Cardiac fibroblast (primary cell): ENCODE data around the gene MEG3.

Experiments
- DNase-seq, 2 donors: peaks; one replicate each; pipeline versions ENCODE4 v3.0.0 to v3.0.0-alpha.2; 2010; ENCODE audit warnings: low read depth in 2 of 2
- H3K4me3 ChIP-seq, 2 donors: replicated peaks in 1 of 2; 1 replicate in 1 of 2; 2 replicates in 1 of 2; pipeline ENCODE4 v1.5.1; 2011; ENCODE audit warnings: low read depth in 2 of 2, low read length in 2 of 2, mild to moderate bottlenecking in 2 of 2, moderate library complexity in 1 of 2
- TF ChIP-seq, protein P1 (sequence below): IDR thresholded peaks from one replicate; pipeline ENCODE4 v1.5.1; 2011; ENCODE audit warnings: low read depth, mild to moderate bottlenecking, low read length, inconsistent platforms

The MEG3 gene

DNA sequence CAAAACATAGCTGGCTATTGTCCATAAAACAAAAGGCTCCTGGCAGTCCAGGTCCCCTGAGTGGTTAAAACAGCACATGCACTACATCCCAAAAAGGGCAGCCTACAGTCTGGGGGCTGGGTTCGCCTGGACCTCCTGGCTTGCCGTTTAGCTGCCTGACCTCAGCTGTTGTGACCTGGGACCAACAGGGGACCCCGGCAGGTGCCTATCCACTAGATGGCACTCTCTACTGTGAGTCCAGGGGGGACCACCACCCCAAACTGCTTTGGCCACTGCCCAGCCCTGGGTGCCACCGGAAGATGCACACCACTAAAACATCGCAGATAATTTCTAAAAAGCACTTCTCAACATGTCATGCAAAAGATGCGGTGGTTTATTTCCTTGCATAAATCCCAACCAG is 80.5 kb downstream of the MEG3 start:
- no peak overlapping the region for H3K4me3 ChIP-seq
- TF ChIP-seq, protein P1, sequence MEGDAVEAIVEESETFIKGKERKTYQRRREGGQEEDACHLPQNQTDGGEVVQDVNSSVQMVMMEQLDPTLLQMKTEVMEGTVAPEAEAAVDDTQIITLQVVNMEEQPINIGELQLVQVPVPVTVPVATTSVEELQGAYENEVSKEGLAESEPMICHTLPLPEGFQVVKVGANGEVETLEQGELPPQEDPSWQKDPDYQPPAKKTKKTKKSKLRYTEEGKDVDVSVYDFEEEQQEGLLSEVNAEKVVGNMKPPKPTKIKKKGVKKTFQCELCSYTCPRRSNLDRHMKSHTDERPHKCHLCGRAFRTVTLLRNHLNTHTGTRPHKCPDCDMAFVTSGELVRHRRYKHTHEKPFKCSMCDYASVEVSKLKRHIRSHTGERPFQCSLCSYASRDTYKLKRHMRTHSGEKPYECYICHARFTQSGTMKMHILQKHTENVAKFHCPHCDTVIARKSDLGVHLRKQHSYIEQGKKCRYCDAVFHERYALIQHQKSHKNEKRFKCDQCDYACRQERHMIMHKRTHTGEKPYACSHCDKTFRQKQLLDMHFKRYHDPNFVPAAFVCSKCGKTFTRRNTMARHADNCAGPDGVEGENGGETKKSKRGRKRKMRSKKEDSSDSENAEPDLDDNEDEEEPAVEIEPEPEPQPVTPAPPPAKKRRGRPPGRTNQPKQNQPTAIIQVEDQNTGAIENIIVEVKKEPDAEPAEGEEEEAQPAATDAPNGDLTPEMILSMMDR, result no peak
- no peak for DNase-seq

GRCh38 chr14:100907240-100907639 is 81.3 kb downstream of the MEG3 start:
- TF ChIP-seq, protein P1, result no peak
- DNase-seq, result no peak
- no peak overlapping the region for H3K4me3 ChIP-seq

DNA sequence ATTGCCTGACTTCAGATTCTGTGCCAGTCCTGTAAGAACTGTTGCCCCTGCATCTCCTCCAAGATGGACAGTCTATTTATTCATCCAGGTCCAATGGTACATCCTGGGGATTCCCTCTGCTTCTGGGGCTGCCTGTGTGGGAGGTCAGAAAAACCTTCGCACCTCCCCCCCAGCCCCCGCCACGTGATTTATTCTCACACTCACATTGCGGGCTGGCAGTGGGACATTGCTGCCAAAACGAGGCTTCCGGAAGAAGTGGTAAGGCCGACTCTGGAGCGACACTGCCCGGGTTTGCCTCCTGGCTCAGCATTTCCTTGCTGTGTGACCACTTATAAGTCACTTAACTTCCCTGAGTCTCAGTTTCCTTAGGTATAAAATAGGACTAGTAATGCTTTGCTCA is 83.5 kb downstream of the MEG3 start:
- TF ChIP-seq, protein P1, result no peak
- DNase-seq, result no peak
- H3K4me3 ChIP-seq, result no peak overlapping the region
